ENCODE results near the gene DENND2C.

Gene DENND2C

GRCh38 chr1:114692947-114693346 is 23.1 kb upstream of the DENND2C start:
- Histone ChIP-seq H3K27ac (ENCODE audit: low read depth, low read length, poor library complexity, severe bottlenecking) (no peak overlapping the region), H3F3A (ENCODE audit: insufficient read depth, low read length) (no peaks in the 10 kb centered on the region), H3K36me3 (ENCODE audit: insufficient read depth, low read length) (no peaks in the 10 kb centered on the region), H3K9me2 (ENCODE audit: low read depth, low read length) (no peaks in the 10 kb centered on the region), H3K27me3 (ENCODE audit: insufficient read depth, low read length) (no peaks in the 10 kb centered on the region), H3K79me2 (ENCODE audit: insufficient read depth, low read length) (no peaks in the 10 kb centered on the region), H3K4me1 (ENCODE audit: insufficient read depth, low read length, severe bottlenecking) (no peaks in the 10 kb centered on the region), H4K20me1 (ENCODE audit: insufficient read depth, low read length) (no peaks in the 10 kb centered on the region), H3K9ac (ENCODE audit: low read length) (no peak overlapping the region), H3K4me3 (ENCODE audit: low read depth, low read length, poor library complexity, severe bottlenecking) (no peak overlapping the region), H3K4me2 (ENCODE audit: low read length) (no peak overlapping the region), H3K9me3 (ENCODE audit: low read length) (no peaks in the 10 kb centered on the region), H2AFZ (ENCODE audit: low read length) (no peak overlapping the region)
- TF ChIP-seq CTCF (IDR thresholded peaks at IDR 0.05; ENCODE audit: low read length) (no peak), EZH2 (IDR thresholded peaks at IDR 0.05; ENCODE audit: borderline replicate concordance, low read length) (no peak)

- Histone ChIP-seq H3K9ac (ENCODE audit: low read length) (no peak overlapping the region), H3K27me3 (ENCODE audit: insufficient read depth, low read length) (no peaks in the 10 kb centered on the region), H3K79me2 (ENCODE audit: insufficient read depth, low read length) (no peaks in the 10 kb centered on the region), H3K4me2 (ENCODE audit: low read length) (no peak overlapping the region), H3K9me3 (ENCODE audit: low read length) (no peaks in the 10 kb centered on the region), H3K36me3 (ENCODE audit: insufficient read depth, low read length) (no peaks in the 10 kb centered on the region), H3K4me1 (ENCODE audit: insufficient read depth, low read length, severe bottlenecking) (no peaks in the 10 kb centered on the region), H4K20me1 (ENCODE audit: insufficient read depth, low read length) (no peaks in the 10 kb centered on the region), H3K4me3 (ENCODE audit: low read depth, low read length, poor library complexity, severe bottlenecking) (no peak overlapping the region), H3F3A (ENCODE audit: insufficient read depth, low read length) (no peaks in the 10 kb centered on the region), H3K27ac (ENCODE audit: low read depth, low read length, poor library complexity, severe bottlenecking) (no peak overlapping the region), H3K9me2 (ENCODE audit: low read depth, low read length) (no peaks in the 10 kb centered on the region), H2AFZ (ENCODE audit: low read length) (no peak overlapping the region)
- TF ChIP-seq CTCF (IDR thresholded peaks at IDR 0.05; ENCODE audit: low read length) (no peak), EZH2 (IDR thresholded peaks at IDR 0.05; ENCODE audit: borderline replicate concordance, low read length) (no peak)
These were observed 21.2 kb upstream of the DENND2C start for GRCh38 chr1:114691061-114691460.

- no peak overlapping the region for H3K4me3 ChIP-seq (ENCODE audit: low read depth, low read length, poor library complexity, severe bottlenecking)
- no peak overlapping the region for H2AFZ ChIP-seq (ENCODE audit: low read length)
These were observed 20.3 kb upstream of the DENND2C start for GRCh38 chr1:114690148-114690547.

More at GRCh38 chr1:114690148-114690547, 20.3 kb upstream of the DENND2C start:
- H3K27me3 ChIP-seq (ENCODE audit: insufficient read depth, low read length): no peaks in the 10 kb centered on the region
- H3K79me2 ChIP-seq (ENCODE audit: insufficient read depth, low read length): no peaks in the 10 kb centered on the region
- H3K9me2 ChIP-seq (ENCODE audit: low read depth, low read length): no peaks in the 10 kb centered on the region
- no peak overlapping the region for H3K9ac ChIP-seq (ENCODE audit: low read length)
- TF ChIP-seq CTCF (IDR thresholded peaks at IDR 0.05; ENCODE audit: low read length) (no peak), EZH2 (IDR thresholded peaks at IDR 0.05; ENCODE audit: borderline replicate concordance, low read length) (no peak)
- H3K4me1 ChIP-seq (ENCODE audit: insufficient read depth, low read length, severe bottlenecking): no peaks in the 10 kb centered on the region
- no peaks in the 10 kb centered on the region for H4K20me1 ChIP-seq (ENCODE audit: insufficient read depth, low read length)
- no peaks in the 10 kb centered on the region for H3K9me3 ChIP-seq (ENCODE audit: low read length)
- H3F3A ChIP-seq (ENCODE audit: insufficient read depth, low read length): no peaks in the 10 kb centered on the region
- no peaks in the 10 kb centered on the region for H3K36me3 ChIP-seq (ENCODE audit: insufficient read depth, low read length)
- no peak overlapping the region for H3K4me2 ChIP-seq (ENCODE audit: low read length)
- H3K27ac ChIP-seq (ENCODE audit: low read depth, low read length, poor library complexity, severe bottlenecking): no peak overlapping the region

All from OCI-LY1 (cell line).